GM23338 (cell line): ENCODE results near the gene MTREX. TPM values are rescaled to one million over a fixed set of nuclear protein-coding genes. Genes with fewer than 3 reads are reported as not detected.

Experiments used
- ATAC-seq: fragments of 200-7000 bp; cut with Tn5 transposase; 3 replicates; pipeline ENCODE4 v1.9.1; 2020
- DNase-seq: peaks from one replicate; pipeline ENCODE4 v3.0.0-alpha.2; 2015; ENCODE audit warnings: low spot score
- H2AFZ ChIP-seq: fragments of 200-600 bp; sonication (generic); 2 replicates; pipeline ENCODE4 v1.8.0; 2016; ENCODE audit warnings: antibody characterized with exemption, mild to moderate bottlenecking, moderate library complexity
- H3F3A ChIP-seq: fragments of 200-600 bp; sonication (generic); replicated peaks from 2 replicates; pipeline ENCODE4 v1.8.0; 2017; ENCODE audit warnings: antibody characterized with exemption, mixed run types, low read depth
- H3K27ac ChIP-seq: fragments of 200-600 bp; sonication (generic); 2 replicates; pipeline ENCODE4 v1.6.1; 2016; ENCODE audit warnings: low read depth
- H3K27me3 ChIP-seq: fragments of 200-600 bp; sonication (generic); 2 replicates; pipeline ENCODE4 v1.8.0; 2016; ENCODE audit warnings: mild to moderate bottlenecking, mixed run types, moderate library complexity; ENCODE audit not compliant: insufficient read depth
- H3K36me3 ChIP-seq: fragments of 200-600 bp; sonication (generic); 2 replicates; pipeline ENCODE4 v1.8.0; 2016; ENCODE audit warnings: mild to moderate bottlenecking; ENCODE audit not compliant: insufficient read depth
- H3K4me1 ChIP-seq: fragments of 200-600 bp; sonication (generic); 2 replicates; pipeline ENCODE4 v1.8.0; 2016; ENCODE audit warnings: mild to moderate bottlenecking, moderate library complexity; ENCODE audit not compliant: insufficient read depth
- H3K4me2 ChIP-seq: fragments of 200-600 bp; sonication (generic); 2 replicates; pipeline ENCODE4 v1.7.1; 2017; ENCODE audit warnings: mixed run types
- H3K4me3 ChIP-seq: fragments of 200-600 bp; sonication (generic); 2 replicates; pipeline ENCODE4 v1.6.1; 2016; ENCODE audit warnings: mixed run types
- H3K79me2 ChIP-seq: fragments of 200-600 bp; sonication (generic); replicated peaks from 2 replicates; pipeline ENCODE4 v1.8.0; 2017; ENCODE audit warnings: mild to moderate bottlenecking; ENCODE audit not compliant: insufficient read depth
- H3K9me2 ChIP-seq: fragments of 200-600 bp; sonication (generic); 2 replicates; pipeline ENCODE4 v1.8.0; 2017; ENCODE audit not compliant: insufficient read depth
- H4K20me1 ChIP-seq: fragments of 200-600 bp; sonication (generic); replicated peaks from 2 replicates; pipeline ENCODE4 v1.8.0; 2017; ENCODE audit warnings: mild to moderate bottlenecking; ENCODE audit not compliant: insufficient read depth
- H3K27ac Mint-ChIP-seq: 2 replicates; pipeline ENCODE4 v1.8.0; 2020; ENCODE audit warnings: inconsistent platforms, mild to moderate bottlenecking, moderate library complexity, mixed read lengths
- H3K27me3 Mint-ChIP-seq: 3 replicates; pipeline ENCODE4 v1.8.0; 2022; ENCODE audit warnings: low read depth, mild to moderate bottlenecking, moderate library complexity, mixed read lengths, inconsistent platforms; ENCODE audit not compliant: insufficient read depth, poor library complexity
- H3K36me3 Mint-ChIP-seq: 3 replicates; pipeline ENCODE4 v1.8.0; 2021; ENCODE audit warnings: low read depth, mild to moderate bottlenecking, inconsistent platforms, moderate library complexity, mixed read lengths
- H3K4me1 Mint-ChIP-seq: 3 replicates; pipeline ENCODE4 v1.8.0; 2020; ENCODE audit warnings: mild to moderate bottlenecking, inconsistent platforms, mixed read lengths
- H3K4me3 Mint-ChIP-seq: 3 replicates; pipeline ENCODE4 v1.8.0; 2021; ENCODE audit warnings: moderate library complexity, mild to moderate bottlenecking, inconsistent platforms, mixed read lengths
- H3K9me3 Mint-ChIP-seq: 3 replicates; pipeline ENCODE4 v1.8.0; 2020; ENCODE audit warnings: moderate library complexity, mild to moderate bottlenecking, inconsistent platforms, mixed read lengths
- CREB1 ChIP-seq: fragments of 250-450 bp; sonication (Bioruptor Pico); IDR thresholded peaks from 2 replicates; pipeline ENCODE4 v1.5.0; 2020; ENCODE audit warnings: low read depth, mild to moderate bottlenecking, moderate library complexity
- CTCF ChIP-seq, 2 experiments: fragments of 200-600 bp in 1 of 2; sonication (generic) in 1 of 2; conservative IDR thresholded peaks; 2 replicates each; pipeline versions ENCODE4 v1.5.1 to v1.6.1; 2016 to 2017; ENCODE audit warnings: antibody characterized with exemption in 2 of 2, low read depth in 2 of 2, mild to moderate bottlenecking in 2 of 2, moderate library complexity in 1 of 2
- EZH2 ChIP-seq: fragments of 200-600 bp; sonication (generic); IDR thresholded peaks from one replicate; pipeline ENCODE4 v1.8.0; 2017; ENCODE audit warnings: antibody characterized with exemption, mild to moderate bottlenecking, low read depth; ENCODE audit not compliant: unreplicated experiment
- EZH2phosphoT487 ChIP-seq: fragments of 200-600 bp; sonication (generic); IDR thresholded peaks from one replicate; pipeline ENCODE4 v1.8.1; 2018; ENCODE audit warnings: antibody characterized with exemption; ENCODE audit not compliant: unreplicated experiment
- JUNB ChIP-seq: IDR thresholded peaks from one replicate; pipeline ENCODE4 v1.6.1; 2016; ENCODE audit warnings: antibody characterized with exemption; ENCODE audit not compliant: unreplicated experiment
- NANOG ChIP-seq: IDR thresholded peaks from 2 replicates; pipeline ENCODE4 v1.6.1; 2016; ENCODE audit warnings: antibody characterized with exemption, borderline replicate concordance
- STAT1 ChIP-seq: IDR thresholded peaks from one replicate; pipeline ENCODE4 v1.6.1; 2016; ENCODE audit warnings: antibody characterized with exemption; ENCODE audit not compliant: unreplicated experiment
- ZNF114 ChIP-seq: fragments of 250-450 bp; sonication (Bioruptor Pico); IDR thresholded peaks from 2 replicates; pipeline ENCODE4 v1.5.0; 2020; ENCODE audit warnings: mild to moderate bottlenecking, moderate library complexity
- ZNF462 ChIP-seq: fragments of 250-450 bp; sonication (Bioruptor Pico); IDR thresholded peaks from 2 replicates; pipeline ENCODE4 v1.5.0; 2020; ENCODE audit warnings: mild to moderate bottlenecking, moderate library complexity
- polyA plus RNA-seq: library from polyadenylated mRNA; unstranded; fragments of >200 nt; fragmentation: Nextera tagmentation; extraction: Ambion mirVana; gene quantifications from 2 replicates; pipeline ENCODE4 v1.2.1, GENCODE V29; 2016
- total RNA-seq: library from RNA; depleted of rRNA; stranded (reverse); fragments of >200 nt; shearing (Covaris generic); gene quantifications from 2 replicates; pipeline ENCODE4 v1.2.3, GENCODE V29; 2014

MTREX gene
- total and polyA plus RNA-seq, 2 experiments from 2014 or later, result 47.5 to 94.9 TPM

DNA sequence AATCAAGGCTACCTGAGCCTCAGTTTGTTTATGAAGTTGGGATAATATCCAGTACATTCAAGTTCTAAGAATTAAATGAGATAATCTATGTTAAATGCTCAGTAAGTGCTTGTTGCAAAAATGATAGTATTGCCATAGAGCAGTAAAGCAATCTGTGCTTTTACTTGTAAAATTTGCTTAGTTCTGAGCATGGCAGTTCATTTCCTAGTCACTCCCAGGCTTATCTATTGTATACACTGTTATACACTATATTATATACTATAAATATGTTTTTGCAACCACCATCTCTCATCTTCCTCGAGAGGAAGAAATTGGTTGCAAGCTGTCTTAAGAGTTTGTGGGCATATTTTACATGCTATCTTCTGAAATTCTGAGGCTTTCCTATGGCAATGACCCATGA, 63.4 kb downstream of the MTREX start:
- Mint-ChIP-seq H3K27ac (no peak overlapping the region), H3K9me3 (peaks cover 19% of the 10 kb centered on the region), H3K27me3 (no peaks in the 10 kb centered on the region), H3K4me1 (no peaks in the 10 kb centered on the region), H3K36me3 (peaks cover 85% of the 10 kb centered on the region), H3K4me3 (no peak overlapping the region)
- H3K27me3 ChIP-seq, result no peaks in the 10 kb centered on the region
- H3K4me2 ChIP-seq, result no peak overlapping the region
- no peak for DNase-seq
- H3K27ac ChIP-seq, result no peak overlapping the region
- H2AFZ ChIP-seq, result no peak overlapping the region
- no peaks in the 10 kb centered on the region for H3K4me1 ChIP-seq
- no peaks in the 10 kb centered on the region for H4K20me1 ChIP-seq
- H3K9me2 ChIP-seq, result no peaks in the 10 kb centered on the region
- TF ChIP-seq ZNF114 (CRISPR knock-in tag) (no peak), NANOG (no peak), STAT1 (no peak), CTCF (conservative IDR thresholded peaks at IDR 0.05; ENCODE audit: low read depth in 2 of 2) (no peak), EZH2 (no peak), JUNB (no peak), ZNF462 (CRISPR knock-in tag) (no peak), EZH2phosphoT487 (no peak), CREB1 (no peak)
- no peaks in the 10 kb centered on the region for H3F3A ChIP-seq
- ATAC-seq, result no peak
- H3K79me2 ChIP-seq, result no peaks in the 10 kb centered on the region
- peaks cover 26% of the 10 kb centered on the region for H3K36me3 ChIP-seq
- H3K4me3 ChIP-seq, result no peak overlapping the region
